ENCODE data around the gene CEP19. TPM values are rescaled to one million over a fixed set of nuclear protein-coding genes. Genes with fewer than 3 reads are reported as not detected.

Gene CEP19
- total RNA-seq, 4 donors from 2014 or later = 1.7 to 5.9 TPM; not detected in 2

DNA sequence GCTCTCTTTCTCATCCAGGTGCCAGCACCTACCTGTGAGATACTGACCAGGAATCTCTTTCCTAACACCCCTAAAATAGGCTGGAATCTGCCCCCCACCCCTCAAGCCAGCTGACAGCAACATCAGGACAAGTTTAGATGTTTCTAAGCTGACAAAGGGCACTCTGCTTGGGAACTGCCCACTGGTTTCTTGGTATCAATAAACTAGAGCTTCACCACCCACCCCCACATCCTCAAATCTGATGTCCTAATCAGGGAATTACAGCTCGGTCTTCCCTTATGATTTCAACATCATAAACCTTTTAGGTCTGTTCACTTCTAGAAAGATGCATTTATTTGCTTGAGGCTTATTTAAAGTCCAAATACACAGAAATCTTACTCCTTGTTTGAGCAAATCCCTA is 34.7 kb downstream of the CEP19 start:
- TF ChIP-seq, protein P1, sequence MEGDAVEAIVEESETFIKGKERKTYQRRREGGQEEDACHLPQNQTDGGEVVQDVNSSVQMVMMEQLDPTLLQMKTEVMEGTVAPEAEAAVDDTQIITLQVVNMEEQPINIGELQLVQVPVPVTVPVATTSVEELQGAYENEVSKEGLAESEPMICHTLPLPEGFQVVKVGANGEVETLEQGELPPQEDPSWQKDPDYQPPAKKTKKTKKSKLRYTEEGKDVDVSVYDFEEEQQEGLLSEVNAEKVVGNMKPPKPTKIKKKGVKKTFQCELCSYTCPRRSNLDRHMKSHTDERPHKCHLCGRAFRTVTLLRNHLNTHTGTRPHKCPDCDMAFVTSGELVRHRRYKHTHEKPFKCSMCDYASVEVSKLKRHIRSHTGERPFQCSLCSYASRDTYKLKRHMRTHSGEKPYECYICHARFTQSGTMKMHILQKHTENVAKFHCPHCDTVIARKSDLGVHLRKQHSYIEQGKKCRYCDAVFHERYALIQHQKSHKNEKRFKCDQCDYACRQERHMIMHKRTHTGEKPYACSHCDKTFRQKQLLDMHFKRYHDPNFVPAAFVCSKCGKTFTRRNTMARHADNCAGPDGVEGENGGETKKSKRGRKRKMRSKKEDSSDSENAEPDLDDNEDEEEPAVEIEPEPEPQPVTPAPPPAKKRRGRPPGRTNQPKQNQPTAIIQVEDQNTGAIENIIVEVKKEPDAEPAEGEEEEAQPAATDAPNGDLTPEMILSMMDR (IDR thresholded peaks at IDR 0.05) = no peak
- no peak for TF ChIP-seq POLR2A (IDR thresholded peaks at IDR 0.05)
- no peaks in the 10 kb centered on the region for H3K4me1 ChIP-seq
- intact Hi-C loops (cut with DNase I; ENCODE audit: low total_unique reads) = no loop called here
- DNase-seq = no peak
- no peaks in the 10 kb centered on the region for H3K9me3 ChIP-seq
- no peak overlapping the region for H3K27ac ChIP-seq
- no peak overlapping the region for H3K4me3 ChIP-seq
- H3K27me3 ChIP-seq = no peaks in the 10 kb centered on the region
- H3K36me3 ChIP-seq = no peaks in the 10 kb centered on the region

DNA sequence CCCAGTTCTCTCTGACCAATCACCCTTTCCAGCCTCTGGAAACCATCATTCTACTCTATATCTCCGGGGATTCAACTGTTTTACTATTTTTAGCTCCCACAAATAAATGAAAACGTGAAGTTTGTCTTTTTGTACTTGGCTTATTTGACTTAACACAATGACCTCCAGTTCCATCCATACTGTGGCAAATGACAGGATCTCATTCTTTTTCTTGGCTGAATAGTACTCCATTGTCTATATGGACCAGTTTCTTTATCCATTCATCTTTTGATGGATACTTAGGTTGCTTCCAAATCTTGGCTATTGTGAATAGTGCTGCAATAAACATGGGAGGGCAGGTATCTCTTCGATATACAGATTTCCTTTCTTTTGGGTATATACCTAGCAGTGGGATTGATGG is 38.4 kb downstream of the CEP19 start:
- Histone ChIP-seq H3K27ac (no peak overlapping the region), H3K36me3 (no peaks in the 10 kb centered on the region), H3K4me3 (no peak overlapping the region), H3K9me3 (no peaks in the 10 kb centered on the region), H3K27me3 (no peaks in the 10 kb centered on the region), H3K4me1 (no peaks in the 10 kb centered on the region)
- no peak for TF ChIP-seq POLR2A (IDR thresholded peaks at IDR 0.05)
- TF ChIP-seq, protein P1 (IDR thresholded peaks at IDR 0.05) = no peak
- no peak for DNase-seq
- intact Hi-C loops (cut with DNase I; ENCODE audit: low total_unique reads) = no loop called here

DNA sequence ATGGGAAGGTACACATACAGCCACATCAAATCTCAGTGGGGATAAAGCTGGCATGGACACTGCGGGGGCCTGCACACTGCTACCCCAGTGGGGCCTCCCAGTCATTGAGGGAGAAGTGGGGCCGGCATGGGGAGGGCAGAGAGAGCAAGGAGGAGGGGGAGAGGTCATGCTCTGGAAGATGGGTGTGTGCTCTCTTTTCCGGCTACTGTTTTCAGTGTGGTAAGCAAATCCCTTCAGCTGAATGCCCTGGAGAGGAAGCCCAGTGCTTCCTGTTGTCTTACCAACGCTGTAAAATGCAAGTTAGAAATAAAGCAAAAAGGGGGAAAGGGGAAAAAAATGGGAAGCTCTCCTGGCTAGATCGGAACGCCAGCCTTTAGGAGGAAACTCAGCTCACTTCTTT is 41.7 kb downstream of the CEP19 start:
- TF ChIP-seq, protein P1 (IDR thresholded peaks at IDR 0.05) = no peak
- TF ChIP-seq POLR2A (IDR thresholded peaks at IDR 0.05) = no peak
- H3K4me3 ChIP-seq = no peak overlapping the region
- intact Hi-C loops (cut with DNase I; ENCODE audit: low total_unique reads) = no loop called here
- no peaks in the 10 kb centered on the region for H3K36me3 ChIP-seq
- DNase-seq = no peak
- H3K27ac ChIP-seq = peak overlapping the region in 1 of 2 donors; percentile 54
- no peaks in the 10 kb centered on the region for H3K9me3 ChIP-seq
- no peaks in the 10 kb centered on the region for H3K27me3 ChIP-seq
- no peaks in the 10 kb centered on the region for H3K4me1 ChIP-seq

DNA sequence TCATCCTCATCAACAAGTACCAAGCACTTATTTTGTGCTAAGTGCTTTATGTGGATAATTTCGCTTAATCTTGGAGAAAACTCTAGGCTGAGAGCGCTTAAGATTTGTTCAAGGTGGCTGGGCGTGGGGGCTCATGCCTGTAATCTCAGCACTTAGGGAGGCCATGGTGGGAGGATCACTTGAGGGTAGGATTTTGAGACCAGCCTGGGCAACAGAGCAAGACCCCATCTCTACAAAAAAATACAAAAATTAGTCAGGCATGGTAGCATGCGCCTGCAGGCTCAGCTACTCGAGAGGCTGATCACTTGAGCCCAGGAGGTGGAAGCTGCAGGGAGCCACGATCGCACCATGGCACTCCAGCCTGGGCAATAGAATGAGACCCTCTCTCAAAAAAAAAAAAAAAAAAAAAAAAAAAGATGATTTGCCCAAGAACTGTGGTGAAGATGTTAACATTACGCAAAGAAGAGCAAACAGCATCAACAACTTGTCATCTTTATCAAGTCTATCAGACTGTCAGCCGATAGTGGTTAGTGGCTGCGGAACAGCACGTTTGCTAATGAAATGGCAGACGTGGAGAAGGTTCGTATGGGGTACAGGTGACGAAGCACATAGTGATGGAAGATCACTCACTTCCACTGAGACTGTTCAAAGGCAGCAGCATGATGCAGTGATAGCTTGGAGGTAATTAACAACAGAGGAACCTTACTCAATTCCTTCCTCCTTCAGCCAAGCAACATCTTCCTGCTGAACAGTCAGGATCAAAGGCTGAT is 44.8 kb downstream of the CEP19 start:
- no peaks in the 10 kb centered on the region for H3K36me3 ChIP-seq
- no peaks in the 10 kb centered on the region for H3K4me1 ChIP-seq
- intact Hi-C loops (cut with DNase I; ENCODE audit: low total_unique reads) = no loop called here
- no peak overlapping the region for H3K4me3 ChIP-seq
- H3K9me3 ChIP-seq = no peaks in the 10 kb centered on the region
- no peaks in the 10 kb centered on the region for H3K27me3 ChIP-seq
- H3K27ac ChIP-seq = no peak overlapping the region
- DNase-seq = no peak
- TF ChIP-seq, protein P1 (IDR thresholded peaks at IDR 0.05) = no peak
- no peak for TF ChIP-seq POLR2A (IDR thresholded peaks at IDR 0.05)

DNA sequence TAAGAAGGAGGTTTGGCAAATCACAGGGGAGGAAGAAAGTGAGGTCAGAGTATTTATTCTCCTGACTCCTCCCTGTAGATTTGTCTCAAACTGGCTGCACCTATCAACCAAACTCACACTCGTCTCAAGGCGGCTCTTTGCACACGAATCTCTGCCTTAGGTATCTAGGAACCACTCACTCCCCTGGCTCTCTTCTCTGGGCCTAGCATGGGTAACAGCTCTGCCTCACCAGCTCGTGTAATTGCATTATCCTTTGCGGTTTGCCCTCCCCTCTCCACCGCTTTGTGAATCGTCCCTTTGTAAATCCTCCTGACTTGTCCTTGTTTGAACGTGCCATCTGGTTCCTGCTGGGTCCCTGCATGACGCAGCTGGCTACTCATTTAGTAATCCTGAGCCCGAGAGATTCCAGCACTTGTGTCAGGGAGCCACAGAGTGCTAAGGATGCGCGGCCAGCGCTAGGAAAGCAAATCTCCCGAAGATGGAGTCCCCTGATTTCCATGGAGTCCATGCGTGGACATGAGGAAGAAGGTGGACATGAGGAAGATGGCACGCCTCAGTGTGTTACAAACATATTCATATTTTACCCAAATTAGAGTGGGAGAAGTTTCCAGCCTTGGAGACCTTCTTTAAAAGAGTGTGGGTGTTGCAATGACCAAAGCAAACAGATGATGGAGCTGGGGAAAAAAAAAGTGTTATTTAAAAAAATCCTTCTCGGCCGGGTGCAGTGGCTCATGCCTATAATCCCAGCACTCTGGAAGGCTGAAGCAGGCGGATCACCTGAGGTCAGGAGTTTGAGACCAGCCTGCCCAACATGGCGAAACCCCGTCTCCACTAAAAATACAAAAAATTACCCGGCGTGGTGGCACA is 45.8 kb downstream of the CEP19 start:
- Histone ChIP-seq H3K9me3 (no peaks in the 10 kb centered on the region), H3K36me3 (no peaks in the 10 kb centered on the region), H3K27me3 (no peaks in the 10 kb centered on the region), H3K27ac (no peak overlapping the region), H3K4me3 (no peak overlapping the region), H3K4me1 (no peaks in the 10 kb centered on the region)
- TF ChIP-seq, protein P1 (IDR thresholded peaks at IDR 0.05) = no peak
- TF ChIP-seq POLR2A (IDR thresholded peaks at IDR 0.05) = no peak
- intact Hi-C loops (cut with DNase I; ENCODE audit: low total_unique reads) = no loop called here
- DNase-seq = no peak

Data from uterus (tissue), 4 donors.